H1 (cell line): Measurements from ENCODE around the gene BLOC1S4.

Experiments
- CHD1 ChIP-seq: IDR thresholded peaks from 2 replicates; pipeline ENCODE4 v1.6.1; 2012; ENCODE audit warnings: low read depth, low read length, improper control_type of control experiment
- CTCF ChIP-seq, 3 experiments: IDR thresholded peaks; 1 replicate in 2 of 3; 2 replicates in 1 of 3; pipeline versions ENCODE4 v1.5.1 to v1.6.1; 2011; ENCODE audit warnings: low read length in 3 of 3, mild to moderate bottlenecking in 3 of 3, inconsistent platforms in 2 of 3, low read depth in 1 of 3, moderate library complexity in 1 of 3; ENCODE audit not compliant: insufficient read depth in 1 of 3; ENCODE audit errors: control extremely low read depth in 1 of 3
- EP300 ChIP-seq, 2 experiments: IDR thresholded peaks; 1 replicate in 1 of 2; 2 replicates in 1 of 2; pipeline ENCODE4 v1.6.1; 2011 to 2012; ENCODE audit warnings: low read depth in 2 of 2, low read length in 2 of 2, mild to moderate bottlenecking in 2 of 2, borderline replicate concordance in 1 of 2, inconsistent platforms in 1 of 2, moderate library complexity in 1 of 2
- FOSL1 ChIP-seq: IDR thresholded peaks from 2 replicates; pipeline ENCODE4 v1.6.1; 2011; ENCODE audit warnings: mild to moderate bottlenecking, low read depth, low read length, moderate library complexity; ENCODE audit not compliant: insufficient read depth
- NANOG ChIP-seq: IDR thresholded peaks from 2 replicates; pipeline ENCODE4 v1.6.1; 2011; ENCODE audit warnings: low read length, low read depth, mild to moderate bottlenecking, inconsistent platforms; ENCODE audit not compliant: insufficient read depth, poor library complexity, severe bottlenecking
- POLR2A ChIP-seq, 2 experiments: IDR thresholded peaks; 1 replicate in 1 of 2; 2 replicates in 1 of 2; pipeline ENCODE4 v1.6.1; 2011; ENCODE audit warnings: low read depth in 2 of 2, low read length in 2 of 2, mild to moderate bottlenecking in 2 of 2; ENCODE audit errors: control extremely low read depth in 1 of 2
- RFX5 ChIP-seq: IDR thresholded peaks from 2 replicates; pipeline ENCODE4 v1.6.1; 2011; ENCODE audit warnings: low read depth, low read length, improper control_type of control experiment, borderline replicate concordance
- SIN3A ChIP-seq, 2 experiments: IDR thresholded peaks in 1 of 2; conservative IDR thresholded peaks in 1 of 2; 2 replicates each; pipeline ENCODE4 v1.6.1; 2011 to 2012; ENCODE audit warnings: low read length in 2 of 2, improper control_type of control experiment in 1 of 2, low read depth in 1 of 2, mild to moderate bottlenecking in 1 of 2
- SIRT6 ChIP-seq: IDR thresholded peaks from one replicate; pipeline ENCODE4 v1.7.1; 2012; ENCODE audit warnings: low read length, inconsistent platforms
- SIX5 ChIP-seq: IDR thresholded peaks from 2 replicates; pipeline ENCODE4 v1.6.1; 2011; ENCODE audit warnings: mild to moderate bottlenecking, low read depth, low read length
- TAF1 ChIP-seq: IDR thresholded peaks from 2 replicates; pipeline ENCODE4 v1.6.1; 2011; ENCODE audit warnings: mild to moderate bottlenecking, low read depth, low read length
- TBP ChIP-seq: IDR thresholded peaks from 2 replicates; pipeline ENCODE4 v1.6.1; 2011; ENCODE audit warnings: low read depth, low read length, improper control_type of control experiment

- TF ChIP-seq POLR2A (IDR thresholded peaks at IDR 0.05; ENCODE audit: control extremely low read depth in 1 of 2, low read depth in 2 of 2, low read length in 2 of 2) (no peak), SIRT6 (no peak), EP300 (IDR thresholded peaks at IDR 0.05; ENCODE audit: borderline replicate concordance in 1 of 2, low read depth in 2 of 2, low read length in 2 of 2) (no peak), TBP (no peak), FOSL1 (no peak), SIX5 (no peak), TAF1 (no peak), SIN3A (conservative IDR thresholded peaks at IDR 0.05 in 1 of 2, IDR thresholded peaks at IDR 0.05 in 1 of 2; ENCODE audit: low read depth in 1 of 2, low read length in 2 of 2) (no peak), CHD1 (no peak), RFX5 (no peak), CTCF (IDR thresholded peaks at IDR 0.05; ENCODE audit: control extremely low read depth in 1 of 3, insufficient read depth in 1 of 3, low read depth in 1 of 3, low read length in 3 of 3) (peak in 1 of 3 experiments; percentile 11; a peak in 1 of 4 replicates), NANOG (no peak)
Measured at GRCh38 chr4:6728320-6729029, 12.5 kb downstream of the BLOC1S4 start.
